Activated CD4-positive, alpha-beta T cell treated with anti-CD3 and anti-CD28 coated beads, Interleukin-2, amount 50 U/mL, for 48 hours (primary cell): ENCODE results near the gene FOXP2.
"Not testable (repeated sequence)": the region's sequence is repeated elsewhere in the genome, so short reads cannot be mapped to it uniquely, and the experiment has no call there.

Source experiments
- DNase-seq, 2 experiments: peaks; one replicate each; pipeline ENCODE4 v3.0.0-alpha.2; 2020

The FOXP2 gene

DNA sequence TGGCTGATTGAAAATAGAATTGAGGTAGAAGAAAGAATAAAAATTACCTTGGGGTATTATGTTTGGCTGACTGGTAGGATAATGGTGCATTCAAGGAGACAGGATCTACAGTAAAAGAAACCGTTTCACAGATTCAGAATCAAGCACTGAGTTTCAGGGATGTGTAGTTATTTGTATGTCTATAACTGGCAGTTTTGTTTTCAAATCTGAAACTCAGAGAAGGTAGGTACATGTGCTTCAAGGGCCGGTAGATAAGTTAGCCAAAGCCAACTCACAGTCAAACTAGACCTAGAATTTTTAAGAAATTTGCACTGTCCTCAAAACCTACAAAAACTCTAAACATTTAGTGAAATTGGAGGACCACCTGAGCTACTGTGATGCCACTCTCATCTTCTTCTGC lies 191.5 kb downstream of the FOXP2 start:
- no peak for DNase-seq

DNA sequence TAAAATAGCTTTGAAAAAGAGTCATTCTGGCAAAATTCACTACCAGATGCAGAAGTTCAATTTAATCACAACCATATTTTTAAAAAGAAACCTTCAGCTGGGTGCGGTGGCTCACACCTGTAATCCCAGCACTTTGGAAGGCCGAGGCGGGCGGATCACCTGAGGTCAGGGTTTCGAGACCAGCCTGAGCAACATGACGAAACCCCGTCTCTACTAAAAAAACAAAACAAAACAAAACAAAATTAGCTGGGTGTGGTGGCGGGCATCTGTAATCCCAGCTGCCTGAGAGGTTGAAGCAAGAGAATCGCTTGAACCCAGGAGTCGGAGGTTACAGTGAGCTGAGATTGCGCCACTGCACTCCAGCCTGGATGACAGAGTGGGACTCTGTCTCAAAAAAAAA lies 194.2 kb downstream of the FOXP2 start:
- not testable (repeated sequence) for DNase-seq

DNA sequence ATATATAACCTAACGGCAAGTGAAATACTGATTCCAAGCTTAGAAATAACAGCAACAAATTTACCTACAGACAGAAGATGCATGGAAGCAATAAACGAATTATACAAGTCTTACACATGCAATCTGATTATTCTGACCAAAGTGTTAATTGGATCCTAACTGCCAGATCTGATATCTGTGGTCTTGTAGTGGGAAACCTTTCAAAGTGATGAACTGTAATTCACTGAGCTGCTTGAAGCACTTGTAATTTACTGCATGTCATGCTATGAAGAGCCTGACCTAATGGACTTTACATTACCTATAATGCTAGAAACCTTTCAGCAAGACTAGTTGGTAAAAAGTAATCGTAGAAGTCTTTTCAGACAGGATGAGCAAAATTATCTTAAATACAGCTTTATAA lies 205.6 kb downstream of the FOXP2 start:
- no peak for DNase-seq

DNA sequence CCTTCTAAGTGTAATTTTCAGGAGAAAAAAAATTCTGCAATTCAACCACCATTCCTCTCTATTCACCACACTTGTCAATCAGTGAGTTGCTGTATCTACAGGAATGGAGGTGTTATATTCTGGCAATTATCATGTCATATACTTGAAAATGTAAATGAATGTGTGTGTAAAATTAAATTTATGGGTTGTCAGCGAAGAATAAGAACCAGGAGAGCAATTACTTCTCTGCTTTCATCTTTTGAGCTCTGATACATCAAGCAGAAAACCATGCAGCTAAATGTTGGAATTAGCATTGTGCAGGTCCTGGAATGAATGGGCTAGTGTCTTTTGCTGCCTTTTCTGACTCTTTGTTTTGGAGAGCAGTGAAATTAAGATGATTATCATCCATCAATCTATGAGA lies 207.6 kb downstream of the FOXP2 start:
- no peak for DNase-seq

DNA sequence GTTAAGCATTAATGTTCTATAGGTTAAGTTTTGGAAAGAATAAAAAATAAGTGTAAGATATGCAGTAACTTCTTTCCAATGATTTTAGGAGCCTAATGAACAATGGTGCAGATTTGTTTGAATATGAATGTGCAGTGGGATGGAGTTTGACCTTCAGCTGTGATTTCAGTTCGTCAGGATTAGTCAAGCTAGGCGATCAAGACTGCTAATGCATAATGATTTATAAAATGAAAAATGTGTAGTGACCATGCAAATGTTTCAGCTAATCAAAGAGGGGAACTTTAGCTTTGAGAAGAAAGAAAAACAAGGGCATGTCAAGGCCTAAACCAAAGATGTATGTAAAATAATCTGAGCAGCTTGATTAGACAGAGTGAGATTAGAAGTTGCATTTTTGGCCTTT lies 208.5 kb downstream of the FOXP2 start:
- DNase-seq, result no peak

DNA sequence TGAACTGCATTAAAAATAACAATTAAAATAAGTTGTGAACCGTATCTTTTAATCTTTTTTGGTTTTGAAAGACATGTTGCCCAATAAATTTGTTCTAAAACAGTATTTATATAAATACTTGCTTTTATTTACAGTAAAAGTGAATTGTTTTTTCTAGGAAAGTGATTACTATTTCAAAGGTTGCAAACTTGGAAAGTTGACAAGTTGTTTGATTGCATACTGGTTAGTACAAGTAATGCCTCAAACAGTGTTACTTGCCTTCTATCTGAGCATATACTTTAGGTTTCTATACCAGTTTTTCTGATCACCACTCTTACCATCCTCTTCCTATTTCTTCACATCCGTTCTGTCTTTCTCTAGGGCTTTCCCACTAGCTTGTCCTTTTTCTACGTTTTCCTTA lies 212.6 kb downstream of the FOXP2 start:
- no peak for DNase-seq

DNA sequence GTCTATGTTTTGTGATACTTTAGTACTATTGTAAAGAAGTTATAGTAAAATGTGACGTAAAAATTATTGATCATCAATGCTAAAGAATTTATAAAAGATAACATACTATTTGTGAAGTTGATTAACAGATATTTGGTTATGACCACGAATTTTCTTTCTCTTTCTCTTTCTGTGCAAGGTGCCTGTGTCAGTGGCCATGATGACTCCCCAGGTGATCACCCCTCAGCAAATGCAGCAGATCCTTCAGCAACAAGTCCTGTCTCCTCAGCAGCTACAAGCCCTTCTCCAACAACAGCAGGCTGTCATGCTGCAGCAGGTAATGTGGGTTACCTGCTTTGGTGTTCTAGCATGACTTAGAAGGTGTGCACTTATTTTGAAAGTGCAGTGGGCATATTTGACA lies 213.7 kb downstream of the FOXP2 start:
- no peak for DNase-seq

DNA sequence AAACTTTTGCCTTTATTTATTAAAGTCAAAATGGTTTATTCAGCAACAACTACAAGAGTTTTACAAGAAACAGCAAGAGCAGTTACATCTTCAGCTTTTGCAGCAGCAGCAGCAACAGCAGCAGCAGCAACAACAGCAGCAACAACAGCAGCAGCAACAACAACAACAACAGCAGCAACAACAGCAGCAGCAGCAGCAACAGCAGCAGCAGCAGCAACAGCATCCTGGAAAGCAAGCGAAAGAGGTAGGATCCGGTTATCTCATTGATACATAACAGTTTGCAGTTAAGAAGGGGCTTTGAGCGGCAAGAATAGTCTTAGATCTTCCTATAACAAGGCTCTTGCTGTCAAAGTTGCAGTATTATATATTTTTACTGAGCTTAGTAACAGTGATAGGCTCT lies 215.1 kb downstream of the FOXP2 start:
- DNase-seq, result no peak

DNA sequence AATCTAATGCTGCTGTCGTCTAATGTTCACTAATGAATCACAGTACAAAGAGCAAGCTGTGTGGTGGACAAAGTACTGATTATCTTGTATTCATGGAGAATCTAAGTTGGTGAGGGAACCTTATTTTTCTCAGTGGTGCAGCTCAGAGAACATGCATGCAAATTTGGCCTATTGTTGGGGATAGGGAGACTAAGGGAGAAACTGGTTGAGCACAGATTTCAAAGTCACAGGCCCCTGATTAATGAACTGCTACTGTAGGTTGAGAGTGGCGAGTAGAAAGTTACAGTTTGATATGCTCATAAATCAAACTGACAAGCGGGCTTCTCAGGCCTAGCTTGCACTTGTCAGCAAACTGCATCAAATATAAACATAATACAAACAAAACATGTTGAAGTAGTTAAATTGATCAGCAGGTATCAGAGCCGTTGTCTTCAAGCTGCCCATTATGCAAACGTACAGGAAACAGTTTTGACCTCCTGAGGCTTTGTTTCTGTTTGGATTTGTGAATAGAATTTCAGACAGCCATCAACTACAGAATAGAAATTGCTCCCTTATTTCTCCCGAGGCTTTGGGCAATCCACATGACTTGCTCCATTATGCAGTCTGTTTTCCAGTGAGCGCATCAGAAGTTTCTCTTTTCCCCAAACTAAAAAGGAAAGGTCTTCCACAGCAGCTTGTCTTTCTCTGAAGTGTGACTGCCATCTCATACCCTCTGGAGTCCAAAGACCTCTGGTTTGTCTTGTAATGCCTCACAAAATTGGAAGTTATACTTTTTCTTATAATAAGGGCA lies 215.8 kb downstream of the FOXP2 start:
- DNase-seq, result no peak

DNA sequence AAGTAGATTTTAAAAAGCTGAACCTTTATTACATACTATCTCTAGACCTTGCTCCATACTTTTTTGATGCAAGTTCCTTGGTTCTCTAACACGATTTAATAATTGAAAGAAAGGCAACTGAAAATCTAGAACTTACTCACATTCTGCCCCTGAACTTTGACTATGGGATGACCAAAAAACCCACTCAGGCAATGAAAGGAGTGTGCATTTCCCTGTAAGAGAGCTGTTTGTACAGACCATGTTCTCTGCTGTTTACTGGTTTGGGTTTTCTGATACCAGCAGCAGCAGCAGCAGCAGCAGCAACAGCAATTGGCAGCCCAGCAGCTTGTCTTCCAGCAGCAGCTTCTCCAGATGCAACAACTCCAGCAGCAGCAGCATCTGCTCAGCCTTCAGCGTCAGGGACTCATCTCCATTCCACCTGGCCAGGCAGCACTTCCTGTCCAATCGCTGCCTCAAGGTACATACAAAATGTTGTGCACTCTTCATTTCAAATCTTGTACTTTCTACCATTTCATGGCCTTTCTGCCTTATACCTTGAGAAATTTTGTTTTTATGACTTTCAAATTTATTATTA lies 216.7 kb downstream of the FOXP2 start:
- no peak for DNase-seq

DNA sequence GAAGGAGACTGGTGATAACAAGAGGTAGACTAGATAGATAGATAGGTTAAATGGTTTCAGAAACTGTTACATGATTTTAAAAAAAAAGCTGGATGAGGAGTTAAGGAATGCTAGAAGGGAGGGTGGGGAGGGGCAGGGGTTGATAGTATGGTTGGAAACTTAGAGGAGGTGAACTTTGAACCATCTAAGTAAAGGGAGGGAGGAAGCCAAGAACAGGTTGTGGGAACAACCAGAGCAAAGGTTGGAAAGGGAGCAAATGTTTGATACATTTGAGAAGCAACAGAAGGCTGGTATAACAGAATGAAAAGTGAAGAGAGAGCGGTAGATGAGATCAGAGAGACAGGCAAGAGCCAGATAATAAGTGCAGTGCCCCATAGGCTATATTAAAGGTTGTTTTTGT lies 224.8 kb downstream of the FOXP2 start:
- DNase-seq, result no peak

DNA sequence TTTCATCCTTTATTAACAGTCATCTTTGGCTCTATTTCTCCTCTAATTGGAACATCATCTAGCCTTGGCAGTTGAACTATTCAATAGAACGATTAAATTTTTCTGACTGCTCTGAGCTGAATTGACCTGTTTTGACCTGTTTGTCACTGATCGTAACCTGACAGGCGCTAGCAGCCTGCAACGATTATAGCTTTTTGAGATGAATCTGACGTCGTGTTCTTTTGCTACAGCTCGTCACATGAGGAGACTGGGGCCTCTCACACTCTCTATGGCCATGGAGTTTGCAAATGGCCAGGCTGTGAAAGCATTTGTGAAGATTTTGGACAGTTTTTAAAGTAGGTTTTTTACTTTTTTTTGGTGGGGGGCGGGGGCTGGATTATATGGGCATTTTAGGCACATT lies 229.8 kb downstream of the FOXP2 start:
- DNase-seq, result no peak

DNA sequence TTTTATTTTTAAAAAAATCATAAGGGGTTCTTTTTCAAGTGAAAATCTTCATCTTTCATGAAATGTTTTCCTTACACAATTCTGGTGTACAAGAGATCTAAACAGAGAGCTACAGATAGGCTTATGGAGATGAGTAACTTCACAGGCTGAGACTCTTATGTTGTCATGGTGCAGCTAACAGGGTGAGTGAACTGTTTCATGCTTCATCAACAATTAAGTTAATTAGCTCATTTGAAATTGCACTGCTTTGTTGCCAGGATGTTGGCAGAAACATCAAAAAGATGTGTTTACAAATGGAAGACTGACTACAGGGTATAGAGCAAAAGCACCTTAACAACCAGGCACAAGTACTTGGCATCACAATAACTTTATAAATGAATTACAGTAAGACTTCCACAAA lies 230.8 kb downstream of the FOXP2 start:
- DNase-seq, result no peak

DNA sequence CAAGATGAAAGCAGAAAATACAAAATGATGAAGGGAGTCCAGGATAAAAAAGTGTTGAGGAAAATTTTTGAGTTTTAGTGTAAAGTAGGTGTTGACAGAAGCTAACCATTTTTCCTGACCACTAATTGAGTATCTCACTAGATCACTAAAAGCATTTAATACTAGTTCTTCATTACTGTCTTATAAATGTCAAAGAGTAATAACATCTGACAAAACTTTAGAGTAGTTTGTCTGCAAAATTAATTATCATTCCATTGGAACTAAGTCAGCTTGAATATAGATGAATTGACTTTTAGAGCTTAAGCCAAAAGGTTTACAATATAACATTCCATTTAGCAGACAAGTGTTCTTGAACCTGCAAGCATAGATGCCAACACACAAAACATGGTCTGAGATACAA lies 232.9 kb downstream of the FOXP2 start:
- DNase-seq, result no peak

DNA sequence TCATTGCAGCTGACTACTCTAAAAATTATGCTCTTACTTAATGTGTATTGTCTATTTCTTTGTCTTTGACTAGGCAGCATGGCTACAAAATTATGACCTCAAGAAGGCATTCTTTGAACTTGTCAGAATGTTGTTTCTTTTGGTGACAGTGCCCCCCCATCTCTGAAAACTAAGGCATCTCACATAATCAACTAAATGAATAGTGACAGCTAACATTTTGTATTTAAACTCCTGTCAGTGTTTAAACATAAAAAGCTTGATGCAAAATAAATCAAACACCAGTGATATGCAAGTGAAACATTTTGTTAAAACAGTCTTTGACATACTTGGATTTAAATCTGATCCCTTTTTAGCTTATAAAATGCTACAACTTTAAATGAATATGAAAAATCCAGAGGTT lies 233.5 kb downstream of the FOXP2 start:
- DNase-seq, result no peak

DNA sequence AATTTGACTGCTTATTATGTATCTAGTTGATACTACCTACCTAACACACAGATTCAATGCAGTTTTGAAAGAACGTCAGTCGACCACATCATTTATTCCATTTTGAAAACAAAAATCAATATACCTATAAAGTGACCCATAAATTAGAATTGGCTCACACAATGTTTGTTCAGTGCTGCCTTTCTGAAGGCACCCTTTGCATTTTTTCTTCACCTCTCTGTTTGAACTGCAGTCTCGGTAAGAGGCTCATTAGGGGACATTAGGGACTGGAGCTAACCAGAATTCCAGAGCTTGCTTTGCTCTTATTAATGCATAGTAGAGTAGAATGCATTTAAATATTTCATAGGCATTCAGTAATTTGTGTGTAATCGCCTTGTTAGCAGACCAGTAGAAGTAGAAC lies 234.1 kb downstream of the FOXP2 start:
- DNase-seq, result no peak

DNA sequence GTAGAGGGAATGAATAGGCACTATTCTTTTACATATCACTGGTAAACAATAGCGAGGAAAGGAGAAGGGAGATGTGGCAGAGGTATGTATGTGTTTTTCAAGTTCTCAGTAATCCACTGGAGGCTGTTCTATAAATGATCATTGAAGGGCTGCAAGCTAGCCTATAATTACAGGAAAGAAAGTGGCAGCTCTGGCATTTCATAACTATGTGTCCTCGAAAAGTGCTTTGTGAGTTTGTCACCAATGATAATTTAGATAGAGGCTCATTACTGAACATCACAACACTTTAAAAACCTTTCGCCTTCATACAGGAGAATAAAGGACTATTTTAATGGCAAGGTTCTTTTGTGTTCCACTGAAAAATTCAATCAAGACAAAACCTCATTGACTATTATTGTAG lies 235.1 kb downstream of the FOXP2 start:
- DNase-seq, result no peak

DNA sequence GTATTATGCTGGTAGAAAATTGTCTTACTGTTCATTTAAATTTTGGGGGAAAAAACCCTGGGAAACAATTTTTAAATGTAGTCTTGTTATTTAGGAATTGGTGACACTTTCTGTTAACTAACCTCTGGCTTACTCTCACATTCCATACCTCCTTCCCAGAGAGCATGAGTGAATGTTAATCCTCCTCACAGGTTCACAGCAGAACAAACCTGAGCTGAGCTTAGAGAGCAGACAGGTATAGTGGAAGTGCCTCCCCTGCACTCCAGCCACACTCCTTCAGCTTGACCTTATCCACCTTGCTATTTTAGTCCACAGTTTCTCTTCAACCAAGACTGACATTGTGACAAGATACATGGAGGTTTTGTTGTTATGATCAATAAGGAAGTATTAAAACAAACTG lies 235.9 kb downstream of the FOXP2 start:
- no peak for DNase-seq

DNA sequence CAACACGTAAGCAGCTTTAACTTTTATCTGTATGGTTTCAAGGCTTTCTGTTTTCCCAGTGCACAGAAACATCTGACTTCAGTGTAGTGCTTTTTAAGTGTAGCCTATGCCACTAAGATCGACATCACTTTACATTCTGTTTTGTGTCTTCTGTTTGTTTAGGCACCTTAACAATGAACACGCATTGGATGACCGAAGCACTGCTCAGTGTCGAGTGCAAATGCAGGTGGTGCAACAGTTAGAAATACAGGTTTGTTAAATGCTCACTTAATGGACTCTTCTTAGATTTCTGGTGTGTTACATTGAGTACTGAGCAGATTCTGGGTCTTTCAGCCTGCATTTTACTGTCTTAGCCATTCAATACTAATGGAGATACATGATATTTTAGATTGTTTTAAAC lies 237.4 kb downstream of the FOXP2 start:
- no peak for DNase-seq

DNA sequence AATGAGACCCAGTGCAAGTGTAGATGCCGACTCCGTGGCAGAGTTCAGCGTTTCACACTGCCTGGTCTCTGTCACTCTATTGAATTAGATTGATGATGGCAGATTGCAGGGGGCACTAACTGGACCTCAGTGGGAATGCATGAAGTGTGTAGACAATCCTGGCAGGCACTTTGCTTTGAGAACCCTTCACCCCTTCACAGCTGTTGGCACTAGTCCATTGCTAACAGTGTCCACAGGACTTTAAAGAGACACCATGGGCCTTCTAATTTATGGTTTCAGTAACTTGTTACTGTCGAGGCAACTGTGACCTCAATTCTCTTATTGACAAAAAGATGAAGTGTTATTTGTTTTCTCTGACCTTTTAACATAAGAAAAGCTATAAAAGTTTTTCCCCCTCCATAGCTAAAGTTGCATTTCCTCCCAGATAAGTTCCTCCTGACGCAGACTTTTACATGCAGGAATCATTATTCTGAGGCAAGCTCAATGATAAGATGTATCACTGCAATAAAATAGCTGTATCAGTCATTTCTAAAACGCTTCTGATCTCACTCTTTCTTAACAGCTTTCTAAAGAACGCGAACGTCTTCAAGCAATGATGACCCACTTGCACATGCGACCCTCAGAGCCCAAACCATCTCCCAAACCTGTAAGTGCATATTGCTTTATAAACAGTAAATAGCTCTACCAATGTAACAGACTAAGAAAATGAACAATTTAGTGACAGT lies 238.9 kb downstream of the FOXP2 start:
- no peak for DNase-seq

DNA sequence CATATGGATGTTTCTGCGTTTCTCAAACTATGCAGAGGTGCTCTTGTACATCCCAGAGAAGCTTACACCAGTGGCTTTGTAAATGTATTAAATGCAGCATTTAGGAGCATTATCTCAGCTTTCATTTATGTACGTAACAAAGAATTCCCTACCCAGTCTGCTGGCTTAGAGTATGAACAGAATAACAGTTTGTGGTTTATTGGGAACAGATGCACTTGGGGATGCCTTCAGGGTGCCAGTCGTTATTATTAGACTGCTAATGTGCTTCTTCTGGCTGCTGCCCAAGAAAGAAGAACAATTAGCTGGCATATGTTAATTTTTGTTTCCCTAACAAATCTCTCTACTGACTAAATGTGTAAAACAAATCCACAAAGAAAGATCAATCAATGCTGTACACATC lies 241.9 kb downstream of the FOXP2 start:
- no peak for DNase-seq

DNA sequence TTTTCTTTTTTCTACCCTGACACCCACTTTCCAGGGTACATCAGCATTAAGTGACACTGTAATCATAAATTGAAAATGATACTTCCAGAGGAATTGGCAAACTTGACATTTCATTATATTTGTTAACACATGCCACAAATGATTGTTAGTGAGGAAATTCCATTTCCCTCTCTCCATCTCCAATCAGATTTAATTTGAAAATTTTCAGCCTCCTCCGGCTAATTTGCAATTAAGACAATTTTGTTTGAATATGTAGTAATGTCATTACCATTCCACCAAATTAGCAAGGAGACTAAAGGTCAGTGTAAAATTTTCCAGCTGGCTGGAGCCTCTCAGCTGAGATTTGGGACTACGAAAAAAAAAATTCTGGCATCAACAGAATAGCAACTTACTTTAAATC lies 242.7 kb downstream of the FOXP2 start:
- DNase-seq, result no peak

DNA sequence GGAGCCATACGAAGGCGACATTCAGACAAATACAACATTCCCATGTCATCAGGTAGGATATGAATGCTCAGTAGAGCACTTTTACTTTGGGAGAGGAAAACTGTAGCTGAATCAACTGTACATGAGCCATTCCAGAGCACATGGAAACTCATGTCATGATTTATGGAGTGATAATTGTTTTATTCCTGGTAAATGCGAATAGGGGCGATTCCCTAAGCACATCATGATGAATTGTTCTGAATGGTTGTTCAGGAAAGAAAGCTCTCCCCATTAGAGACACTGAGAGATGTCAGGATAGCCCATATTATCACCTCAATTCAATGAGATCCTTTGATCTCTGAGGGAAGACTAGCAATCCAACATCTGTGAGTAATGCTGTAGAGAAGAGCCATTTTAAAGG lies 243.6 kb downstream of the FOXP2 start:
- DNase-seq, result no peak

DNA sequence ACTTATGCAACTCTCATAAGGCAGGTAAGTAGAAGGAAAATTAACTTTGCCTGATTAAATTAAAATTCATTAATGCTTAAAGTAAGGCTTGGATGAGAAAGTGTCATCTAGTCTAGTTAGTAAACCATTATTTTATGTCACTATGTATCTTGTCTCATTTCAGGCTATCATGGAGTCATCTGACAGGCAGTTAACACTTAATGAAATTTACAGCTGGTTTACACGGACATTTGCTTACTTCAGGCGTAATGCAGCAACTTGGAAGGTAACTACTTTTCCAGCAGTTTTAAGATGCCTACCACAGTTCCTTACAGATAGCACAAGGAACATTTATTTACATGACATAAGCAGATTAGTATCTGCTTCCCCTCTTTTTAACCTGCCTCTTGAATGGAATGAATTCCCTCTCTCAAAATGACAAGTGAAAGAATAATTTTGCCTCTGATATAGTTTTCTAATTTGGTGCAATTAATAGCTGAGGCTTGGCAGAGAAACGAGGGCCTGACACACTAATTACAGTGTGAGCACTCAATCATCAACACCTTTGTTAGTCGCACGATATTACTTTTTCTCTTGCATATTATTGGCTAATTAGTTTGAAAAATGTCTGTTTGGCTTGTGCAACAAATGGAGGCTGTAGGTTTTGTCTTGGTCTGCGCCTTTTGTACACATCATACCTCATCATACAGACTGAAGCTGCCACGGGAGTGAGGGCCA lies 245.0 kb downstream of the FOXP2 start:
- DNase-seq, result no peak
